Activated CD4-positive, alpha-beta memory T cell treated with anti-CD3 and anti-CD28 coated beads for 36 hours (primary cell): ENCODE measurements around the gene HMX2. TPM values are rescaled to one million over a fixed set of nuclear protein-coding genes. Genes with fewer than 3 reads are reported as not detected.

Experiments
- CTCF ChIA-PET: fragments of 350-600 bp; sonication (Branson Sonifier 250); formaldehyde crosslinking; loops from one replicate; lab custom pipeline; 2021; ENCODE audit warnings: antibody characterized with exemption, inconsistent platforms; lab: Charles Lee
- POLR2A ChIA-PET: fragments of 350-600 bp; sonication (Branson Sonifier 250); formaldehyde crosslinking; loops from one replicate; lab custom pipeline; 2021; ENCODE audit warnings: antibody characterized with exemption; lab: Charles Lee
- DNase-seq: peaks from one replicate; pipeline ENCODE4 v3.0.0-alpha.2; 2020
- H3K27ac Mint-ChIP-seq: one replicate; pipeline ENCODE4 v1.8.0; 2021; ENCODE audit warnings: mixed read lengths
- H3K27me3 Mint-ChIP-seq: one replicate; pipeline ENCODE4 v1.8.0; 2021; ENCODE audit warnings: mixed read lengths
- H3K36me3 Mint-ChIP-seq: one replicate; pipeline ENCODE4 v1.8.0; 2021; ENCODE audit warnings: mixed read lengths
- H3K4me1 Mint-ChIP-seq: one replicate; pipeline ENCODE4 v1.8.0; 2021; ENCODE audit warnings: low read depth, mixed read lengths
- H3K4me3 Mint-ChIP-seq: one replicate; pipeline ENCODE4 v1.8.0; 2021; ENCODE audit warnings: mild to moderate bottlenecking, mixed read lengths
- H3K9me3 Mint-ChIP-seq: one replicate; pipeline ENCODE4 v1.8.0; 2021; ENCODE audit warnings: mixed read lengths
- intact Hi-C: fragments of 100-400 bp; cut with micrococcal nuclease; formaldehyde crosslinking; loops from one replicate; pipeline ENCODE4 v1.15.1; 2023
- total RNA-seq, 2 experiments: library from RNA; stranded (reverse); gene quantifications; one replicate each; pipeline ENCODE4 v1.2.3, GENCODE V29; 2021

HMX2 gene
- total RNA-seq, 2 experiments from 2014 or later: 0.31 to 0.43 TPM

DNA sequence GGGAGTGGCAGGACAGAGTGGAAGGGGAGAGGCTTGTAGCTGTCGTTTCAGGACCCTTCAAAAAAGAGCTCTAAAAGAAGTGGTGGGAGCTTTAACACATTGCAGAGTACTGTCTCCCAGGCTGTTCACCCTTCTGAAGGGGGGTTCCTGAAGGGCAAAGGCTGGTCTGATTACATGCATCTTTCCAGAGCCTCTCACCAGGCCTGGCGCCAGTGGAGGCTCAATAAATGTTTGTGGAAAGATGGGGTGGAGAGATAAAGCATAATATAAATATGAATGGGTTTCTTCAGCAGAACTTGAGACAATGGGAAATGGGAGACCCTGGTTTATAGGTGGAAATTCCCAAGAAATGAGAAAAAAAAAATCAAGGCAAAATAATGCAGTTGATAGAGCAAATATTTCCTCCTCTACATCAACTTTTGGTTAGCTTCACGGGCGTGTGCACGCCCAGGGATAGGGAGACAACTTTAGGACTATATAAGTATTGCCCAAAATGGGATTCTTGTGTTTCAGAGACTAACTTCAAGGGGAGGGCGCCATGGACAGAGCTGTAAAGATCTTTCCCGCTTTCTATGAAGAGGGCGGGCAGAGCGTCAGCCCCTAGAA is 5.7 kb downstream of the HMX2 start:
- peaks cover 60% of the 10 kb centered on the region for H3K4me1 Mint-ChIP-seq
- peak overlapping the region; percentile 100 for H3K27ac Mint-ChIP-seq
- intact Hi-C loops: loop anchor here (1.0 to 10.0 kb wide), 10 partner anchors 19 to 1641 kb away; partner anchors contain the start of genes C10orf88, EEF1AKMT2, FAM24B and HMX3
- H3K9me3 Mint-ChIP-seq: no peaks in the 10 kb centered on the region
- H3K4me3 Mint-ChIP-seq: peak overlapping the region; percentile 100
- no peak for DNase-seq
- peaks cover 44% of the 10 kb centered on the region for H3K36me3 Mint-ChIP-seq
- ChIA-PET CTCF (interaction anchor here (0.6 to 1.2 kb wide), 4 partner anchors 21 to 243 kb away, joined by 3 to 5 read pairs (median 4); partner anchors contain the start of gene IKZF5), POLR2A (interaction anchor here (0.6 to 1.9 kb wide), 5 partner anchors 8 to 133 kb away, joined by 3 to 8 read pairs (median 6); no protein-coding TSS in a partner anchor)
- peaks cover 16% of the 10 kb centered on the region for H3K27me3 Mint-ChIP-seq

DNA sequence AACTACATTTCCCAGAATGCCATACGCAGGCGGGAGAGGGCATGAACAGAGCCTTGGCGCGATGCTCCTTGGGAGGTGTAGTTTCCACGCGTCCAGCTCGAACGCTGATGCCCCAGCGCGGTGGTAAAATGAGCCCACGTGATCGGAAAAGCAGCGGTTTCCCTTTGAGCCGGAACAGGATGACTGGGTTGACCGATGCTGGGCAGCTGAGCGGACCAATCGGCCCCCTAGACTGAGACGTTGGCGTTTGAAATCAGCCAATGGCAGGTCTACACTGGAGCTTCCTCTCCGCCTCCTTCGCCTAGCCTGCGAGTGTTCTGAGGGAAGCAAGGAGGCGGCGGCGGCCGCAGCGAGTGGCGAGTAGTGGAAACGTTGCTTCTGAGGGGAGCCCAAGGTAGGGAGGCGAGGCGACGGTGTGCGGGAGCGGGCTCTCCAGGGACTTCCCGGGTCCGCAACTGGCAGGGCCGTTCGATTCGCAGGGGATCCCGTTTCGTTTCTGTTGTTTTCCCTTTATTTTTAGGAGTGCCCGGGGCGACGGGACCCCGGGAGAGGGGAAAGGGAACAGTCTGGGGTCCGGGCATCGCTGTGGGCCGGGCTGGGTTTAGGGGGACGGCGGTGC is 6.3 kb downstream of the HMX2 start, which contains the start of gene BUB3:
Gene BUB3 (plus strand): TSS at position 311 of the 619 bp plus-strand sequence. CDS start 516 bp downstream, outside the sequence.
- Mint-ChIP-seq H3K27ac (peak within 1 kb of the TSS; percentile 100), H3K4me1 (peaks cover 60% of the 10 kb centered on the region), H3K27me3 (peaks cover 10% of the 10 kb centered on the region), H3K36me3 (peaks cover 45% of the 10 kb centered on the region), H3K4me3 (peak within 1 kb of the TSS; percentile 100), H3K9me3 (no peaks in the 10 kb centered on the region)
- ChIA-PET POLR2A (interaction anchor here (0.6 to 1.9 kb wide), 5 partner anchors 9 to 133 kb away, joined by 3 to 8 read pairs (median 6); no protein-coding TSS in a partner anchor), CTCF (interaction anchor here (0.6 to 1.2 kb wide), 5 partner anchors 21 to 1307 kb away, joined by 3 to 5 read pairs (median 3); partner anchors contain the start of genes IKZF5 and LHPP)
- DNase-seq: peak; percentile 98
- intact Hi-C loops: loop anchor here (1.0 to 10.0 kb wide), 10 partner anchors 19 to 1641 kb away; partner anchors contain the start of genes C10orf88, EEF1AKMT2, FAM24B and HMX3

DNA sequence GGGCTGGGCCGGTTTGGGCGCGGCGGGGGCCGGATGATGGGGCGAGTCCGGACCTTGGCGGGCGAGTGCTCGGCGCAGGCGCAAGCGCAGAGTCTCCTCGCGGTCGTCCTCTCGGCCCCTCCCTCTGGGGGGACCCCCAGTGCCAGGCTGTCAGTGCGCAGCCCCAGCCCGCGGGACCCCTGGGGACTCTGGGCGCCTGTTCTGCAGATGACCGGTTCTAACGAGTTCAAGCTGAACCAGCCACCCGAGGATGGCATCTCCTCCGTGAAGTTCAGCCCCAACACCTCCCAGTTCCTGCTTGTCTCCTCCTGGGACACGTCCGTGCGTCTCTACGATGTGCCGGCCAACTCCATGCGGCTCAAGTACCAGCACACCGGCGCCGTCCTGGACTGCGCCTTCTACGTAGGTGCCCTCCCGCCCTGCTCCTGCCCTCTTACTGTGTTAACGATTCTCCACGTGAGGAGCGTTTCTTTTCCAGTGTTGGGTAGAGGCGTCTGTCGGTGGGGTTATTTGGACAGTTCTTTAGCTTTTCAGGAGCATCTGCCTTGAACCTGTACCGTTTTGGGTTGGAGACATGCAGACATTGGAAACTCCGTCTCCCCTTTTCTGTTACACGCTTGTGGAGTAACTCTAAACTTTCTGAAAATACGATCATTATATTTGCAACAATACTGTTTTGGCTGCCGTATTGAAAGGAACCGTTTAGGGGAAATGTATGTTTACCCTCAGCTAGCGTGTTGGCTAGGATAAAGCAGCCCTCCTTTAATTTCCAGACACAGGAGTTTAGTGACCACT is 7.0 kb downstream of the HMX2 start:
- POLR2A ChIA-PET: interaction anchor here (0.8 to 1.9 kb wide), 4 partner anchors 9 to 132 kb away, joined by 3 to 8 read pairs (median 6); no protein-coding TSS in a partner anchor
- peak overlapping the region; percentile 100 for H3K4me3 Mint-ChIP-seq
- peaks cover 7% of the 10 kb centered on the region for H3K27me3 Mint-ChIP-seq
- peaks cover 66% of the 10 kb centered on the region for H3K4me1 Mint-ChIP-seq
- intact Hi-C loops: loop anchor here (1.0 to 10.0 kb wide), 10 partner anchors 20 to 1640 kb away; partner anchors contain the start of genes C10orf88, EEF1AKMT2, FAM24B and HMX3
- no peaks in the 10 kb centered on the region for H3K9me3 Mint-ChIP-seq
- CTCF ChIA-PET: interaction anchor here (0.7 to 1.2 kb wide), 3 partner anchors 147 to 1307 kb away, joined by 3 to 5 read pairs (median 3); partner anchors contain the start of genes IKZF5 and LHPP
- DNase-seq: peak; percentile 66
- H3K36me3 Mint-ChIP-seq: peaks cover 49% of the 10 kb centered on the region
- H3K27ac Mint-ChIP-seq: peak overlapping the region; percentile 100

DNA sequence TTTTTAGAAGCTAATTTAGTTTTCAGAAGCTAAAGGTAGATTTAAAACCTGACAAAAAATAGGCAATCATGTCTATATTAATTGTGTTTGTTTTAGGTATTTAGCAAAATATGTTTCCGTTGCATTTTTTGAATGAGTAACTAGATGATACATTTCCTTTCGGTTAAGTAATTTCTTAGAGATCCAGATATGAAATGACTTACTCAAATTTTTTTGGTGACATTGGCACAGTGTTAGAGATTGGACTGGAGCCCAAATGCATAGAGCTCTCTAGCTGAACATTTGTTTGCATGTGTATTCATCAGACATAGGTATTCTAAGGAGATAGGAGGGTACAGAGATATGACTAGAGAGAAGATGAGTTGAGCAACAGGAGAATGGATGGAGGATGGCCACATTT is 8.1 kb downstream of the HMX2 start:
- H3K27me3 Mint-ChIP-seq: no peaks in the 10 kb centered on the region
- POLR2A ChIA-PET: no interaction called here
- H3K27ac Mint-ChIP-seq: peak overlapping the region; percentile 58
- CTCF ChIA-PET: interaction anchor here (1.0 to 1.2 kb wide), 2 partner anchors 23 to 112 kb away, joined by 3 to 5 read pairs; no protein-coding TSS in a partner anchor
- intact Hi-C loops: loop anchor here (10.0 kb wide), 1 partner anchor 1639 kb away; the partner anchor contains the start of gene EEF1AKMT2
- no peaks in the 10 kb centered on the region for H3K9me3 Mint-ChIP-seq
- no peak for DNase-seq
- peaks cover 71% of the 10 kb centered on the region for H3K4me1 Mint-ChIP-seq
- peaks cover 58% of the 10 kb centered on the region for H3K36me3 Mint-ChIP-seq
- H3K4me3 Mint-ChIP-seq: peak overlapping the region; percentile 100

DNA sequence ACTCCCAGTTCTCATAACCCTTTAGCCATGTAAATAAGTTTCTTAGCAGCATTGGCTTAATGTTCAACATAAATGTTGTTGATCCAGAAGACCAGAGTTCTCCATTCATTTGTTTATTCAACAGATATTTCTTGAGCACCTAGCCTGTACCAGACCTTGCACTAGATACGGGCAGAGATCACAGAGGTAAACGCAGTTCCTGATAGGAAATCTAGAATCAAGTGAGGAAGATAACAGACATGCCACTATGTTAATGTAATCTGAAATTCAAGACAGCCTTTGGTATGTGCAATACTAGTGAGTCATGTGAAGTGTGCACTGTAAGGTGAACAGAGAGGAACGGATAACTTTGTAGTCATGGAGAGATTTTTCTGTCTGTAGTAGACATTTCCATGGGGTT is 9.3 kb downstream of the HMX2 start:
- POLR2A ChIA-PET: no interaction called here
- Mint-ChIP-seq H3K9me3 (no peaks in the 10 kb centered on the region), H3K4me1 (peaks cover 75% of the 10 kb centered on the region), H3K4me3 (peak overlapping the region; percentile 36), H3K36me3 (peaks cover 67% of the 10 kb centered on the region), H3K27ac (peak overlapping the region; percentile 26), H3K27me3 (no peaks in the 10 kb centered on the region)
- no peak for DNase-seq
- intact Hi-C loops: loop anchor here (10.0 kb wide), 1 partner anchor 1638 kb away; the partner anchor contains the start of gene EEF1AKMT2
- CTCF ChIA-PET: no interaction called here

DNA sequence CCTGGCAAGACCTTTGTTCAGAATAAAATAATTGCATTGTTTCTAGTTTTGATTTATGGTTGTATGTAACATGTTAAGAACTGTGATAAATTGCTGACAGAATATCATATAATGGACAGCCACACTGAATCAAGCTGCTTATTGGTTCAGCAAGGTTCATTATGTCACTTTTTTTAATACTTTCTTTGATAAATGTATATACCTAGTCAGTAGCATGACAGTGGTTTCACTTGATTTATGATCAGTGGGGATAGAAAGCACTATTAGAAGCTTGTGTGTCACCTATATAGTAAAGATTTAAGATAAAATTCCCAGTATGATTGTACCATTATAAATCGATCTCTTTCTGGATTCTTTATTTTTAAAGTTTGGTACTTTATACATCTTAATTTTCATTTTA is 10.7 kb downstream of the HMX2 start:
- DNase-seq: no peak
- Mint-ChIP-seq H3K36me3 (peaks cover 79% of the 10 kb centered on the region), H3K4me3 (peak overlapping the region; percentile 6), H3K27me3 (no peaks in the 10 kb centered on the region), H3K9me3 (no peaks in the 10 kb centered on the region), H3K4me1 (peaks cover 67% of the 10 kb centered on the region), H3K27ac (no peak overlapping the region)
- intact Hi-C loops: loop anchor here (10.0 kb wide), 1 partner anchor 1636 kb away; the partner anchor contains the start of gene EEF1AKMT2
- ChIA-PET POLR2A (interaction anchor here (1.2 kb wide), 1 partner anchor 8 kb away, joined by 3 read pairs; no protein-coding TSS in a partner anchor), CTCF (no interaction called here)

DNA sequence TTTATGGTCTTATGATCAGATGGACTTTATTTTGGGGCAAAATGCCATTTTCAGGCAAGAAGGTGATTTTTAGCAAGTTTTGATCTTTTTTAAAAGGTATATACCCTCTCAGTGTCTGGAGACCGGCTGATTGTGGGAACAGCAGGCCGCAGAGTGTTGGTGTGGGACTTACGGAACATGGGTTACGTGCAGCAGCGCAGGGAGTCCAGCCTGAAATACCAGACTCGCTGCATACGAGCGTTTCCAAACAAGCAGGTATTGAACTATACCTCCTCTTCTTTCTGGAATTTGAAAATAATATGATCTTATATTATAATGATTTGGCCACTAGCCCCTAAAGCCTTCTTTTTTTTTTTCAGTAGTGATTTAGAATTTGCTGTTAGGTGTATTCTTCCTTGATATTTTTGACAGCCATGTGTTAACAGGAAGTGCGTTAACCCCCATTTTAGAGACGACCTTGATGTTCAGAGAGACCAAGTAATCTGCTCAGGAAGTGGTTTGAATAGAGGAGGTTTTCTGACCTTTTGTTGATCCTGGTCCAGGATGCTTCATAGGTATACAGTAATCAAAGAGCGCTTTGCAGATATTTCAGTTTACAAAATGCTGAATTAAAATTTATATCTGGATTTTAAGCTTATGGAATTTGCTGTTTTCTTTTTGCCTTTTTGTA is 12.5 kb downstream of the HMX2 start:
- Mint-ChIP-seq H3K4me3 (peak overlapping the region; percentile 24), H3K9me3 (no peaks in the 10 kb centered on the region), H3K27ac (peak overlapping the region; percentile 80), H3K36me3 (peaks cover 77% of the 10 kb centered on the region), H3K4me1 (peaks cover 62% of the 10 kb centered on the region), H3K27me3 (no peaks in the 10 kb centered on the region)
- ChIA-PET CTCF (interaction anchor here (0.6 kb wide), 1 partner anchor 28 kb away, joined by 3 read pairs; no protein-coding TSS in a partner anchor), POLR2A (no interaction called here)
- peak; percentile 29 for DNase-seq
- intact Hi-C loops: no loop called here

DNA sequence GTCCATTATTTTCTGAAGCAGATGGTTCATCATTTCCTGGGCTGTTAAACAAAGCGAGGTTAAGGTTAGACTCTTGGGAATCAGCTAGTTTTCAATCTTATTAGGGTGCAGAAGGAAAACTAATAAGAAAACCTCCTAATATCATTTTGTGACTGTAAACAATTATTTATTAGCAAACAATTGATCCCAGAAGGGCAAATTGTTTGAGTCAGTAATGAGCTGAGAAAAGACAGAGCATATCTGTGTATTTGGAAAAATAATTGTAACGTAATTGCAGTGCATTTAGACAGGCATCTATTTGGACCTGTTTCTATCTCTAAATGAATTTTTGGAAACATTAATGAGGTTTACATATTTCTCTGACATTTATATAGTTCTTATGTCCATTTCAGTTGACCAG is 16.4 kb downstream of the HMX2 start:
- intact Hi-C loops: no loop called here
- Mint-ChIP-seq H3K27me3 (no peaks in the 10 kb centered on the region), H3K4me1 (peaks cover 27% of the 10 kb centered on the region), H3K36me3 (peaks cover 70% of the 10 kb centered on the region), H3K27ac (no peak overlapping the region), H3K4me3 (no peak overlapping the region), H3K9me3 (no peaks in the 10 kb centered on the region)
- DNase-seq: no peak
- POLR2A ChIA-PET: no interaction called here
- CTCF ChIA-PET: no interaction called here

DNA sequence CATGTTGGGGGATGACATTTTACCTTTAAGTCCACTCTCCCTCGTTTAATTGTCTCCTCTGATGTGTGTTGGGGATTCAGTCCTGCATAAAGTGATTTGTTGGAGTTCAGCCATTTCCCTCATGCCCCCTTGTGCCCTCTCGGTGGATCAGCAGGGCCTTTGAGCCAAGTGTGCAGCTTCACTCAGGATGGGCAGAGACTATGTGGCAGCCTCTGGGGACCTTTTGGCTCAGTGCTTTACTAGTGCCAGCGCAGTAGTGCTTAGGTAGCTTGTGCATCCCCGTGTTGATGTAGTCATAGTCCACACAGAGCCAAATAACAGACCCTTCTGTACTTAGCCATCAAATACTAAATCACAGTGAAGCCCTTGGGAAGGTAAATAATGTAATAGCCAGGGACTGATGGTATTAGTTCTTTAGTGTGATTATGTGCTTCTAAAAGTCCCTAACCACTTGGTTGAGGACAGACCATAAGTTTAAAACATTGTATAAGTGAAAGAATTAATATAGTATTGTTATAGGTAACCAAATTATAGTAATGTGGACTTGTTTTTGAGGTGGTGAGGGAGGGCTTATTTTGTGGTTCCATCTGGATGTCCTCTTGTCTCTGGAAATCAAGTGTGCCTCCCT is 17.6 kb downstream of the HMX2 start:
- no peak for DNase-seq
- Mint-ChIP-seq H3K4me1 (peaks cover 14% of the 10 kb centered on the region), H3K27me3 (no peaks in the 10 kb centered on the region), H3K27ac (no peak overlapping the region), H3K4me3 (no peak overlapping the region), H3K9me3 (no peaks in the 10 kb centered on the region), H3K36me3 (peaks cover 71% of the 10 kb centered on the region)
- intact Hi-C loops: no loop called here
- POLR2A ChIA-PET: no interaction called here
- CTCF ChIA-PET: no interaction called here

DNA sequence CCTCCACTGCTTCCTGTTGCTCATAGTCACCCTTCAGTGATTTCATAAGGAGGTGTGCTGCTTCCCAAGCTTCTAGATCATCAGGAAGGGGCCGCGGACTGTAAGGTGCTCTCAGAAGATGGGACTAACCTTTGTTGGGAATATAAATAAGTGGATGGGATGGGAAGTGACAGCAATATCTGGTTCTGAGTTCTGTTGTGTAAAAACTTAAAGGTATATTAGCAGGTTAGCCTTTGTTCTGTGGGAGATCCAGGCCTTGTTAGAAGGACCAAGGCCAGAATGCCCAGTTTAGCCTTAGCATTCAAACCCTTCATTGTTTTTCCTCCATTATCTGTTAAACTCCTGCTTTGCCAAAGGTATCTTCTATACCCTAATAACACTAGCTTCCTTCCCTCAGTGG is 18.7 kb downstream of the HMX2 start:
- H3K4me1 Mint-ChIP-seq: peaks cover 6% of the 10 kb centered on the region
- no peaks in the 10 kb centered on the region for H3K9me3 Mint-ChIP-seq
- peaks cover 70% of the 10 kb centered on the region for H3K36me3 Mint-ChIP-seq
- H3K27me3 Mint-ChIP-seq: no peaks in the 10 kb centered on the region
- no peak for DNase-seq
- intact Hi-C loops: no loop called here
- POLR2A ChIA-PET: no interaction called here
- H3K27ac Mint-ChIP-seq: no peak overlapping the region
- CTCF ChIA-PET: no interaction called here
- H3K4me3 Mint-ChIP-seq: no peak overlapping the region
